ENCODE results near the gene JAZF1.

Gene JAZF1

DNA sequence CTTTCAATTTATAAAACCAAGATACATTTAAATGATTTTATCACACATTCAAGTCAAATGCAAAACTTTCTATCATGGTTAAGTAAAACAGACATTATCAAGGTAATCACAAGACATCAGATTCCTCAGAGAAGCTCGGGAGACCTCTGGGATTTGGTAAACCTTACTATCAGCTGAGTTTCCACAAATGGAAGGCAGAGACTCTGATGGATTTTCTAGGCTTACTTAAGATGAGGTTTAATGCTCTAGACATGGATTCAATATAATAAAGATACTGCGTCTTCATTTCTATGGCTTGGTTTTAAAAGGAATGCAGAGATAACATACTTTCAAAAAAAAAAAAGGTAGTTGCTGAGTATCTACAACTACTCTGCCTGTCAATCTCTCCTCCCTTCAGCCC is 171.7 kb downstream of the JAZF1 start:
- no peak for DNase-seq (ENCODE audit: low read depth)

DNA sequence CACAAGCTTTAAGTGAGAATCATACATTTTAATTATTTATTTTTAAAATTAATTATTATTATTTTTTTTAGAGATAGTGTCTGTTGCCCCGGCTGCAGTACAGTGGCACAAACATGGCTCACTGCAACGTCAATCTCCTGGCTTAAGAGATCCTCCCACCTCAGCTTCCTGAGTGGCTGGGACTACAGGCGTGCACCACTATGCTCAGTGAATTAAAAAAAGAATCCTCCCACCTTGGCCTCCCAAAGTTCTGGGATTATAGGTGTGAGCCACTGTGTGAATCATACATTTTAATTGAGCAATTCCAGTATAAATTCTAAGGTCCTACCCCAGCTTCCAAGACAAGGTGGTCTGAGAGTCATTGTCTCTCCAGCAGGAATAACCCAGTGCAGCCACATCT is 172.4 kb downstream of the JAZF1 start:
- DNase-seq (ENCODE audit: low read depth): no peak

DNA sequence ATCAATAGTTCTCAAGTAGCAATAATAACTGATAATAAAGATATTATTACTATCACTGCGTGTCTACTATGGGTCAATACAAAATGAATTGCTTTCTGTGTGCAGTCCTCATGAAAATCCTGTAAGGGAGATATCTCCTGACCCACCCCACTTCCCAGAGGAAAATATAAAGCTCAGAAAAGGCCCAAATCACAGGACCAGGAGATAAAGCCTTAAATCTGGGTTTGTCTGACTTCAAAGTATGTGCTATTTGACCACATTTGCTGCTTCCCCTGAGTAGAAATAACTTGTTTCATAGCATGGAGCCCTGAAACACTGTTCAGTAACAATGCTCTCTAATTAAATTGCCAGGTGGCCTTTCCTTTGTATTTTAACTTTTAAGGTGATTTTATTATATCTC is 174.1 kb downstream of the JAZF1 start:
- DNase-seq (ENCODE audit: low read depth): no peak

DNA sequence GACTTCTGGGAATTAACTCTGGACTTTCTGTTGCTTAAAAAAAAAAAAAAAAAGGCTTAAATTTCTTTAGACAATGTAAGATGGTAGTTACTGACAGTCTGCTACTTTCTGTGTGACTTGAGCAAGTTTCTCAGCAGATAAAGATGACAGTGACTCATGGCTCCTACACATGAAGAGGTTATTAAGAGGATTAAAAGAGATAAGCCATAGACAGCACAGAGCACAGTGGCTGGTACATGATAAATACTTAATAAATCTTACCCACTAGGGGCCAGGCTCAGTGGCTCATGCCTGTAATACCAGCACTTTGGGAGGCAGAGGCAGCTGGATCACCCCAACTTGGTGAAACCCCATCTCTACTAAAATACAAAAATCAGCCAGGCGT is 174.8 kb downstream of the JAZF1 start:
- DNase-seq (ENCODE audit: low read depth): no peak

DNA sequence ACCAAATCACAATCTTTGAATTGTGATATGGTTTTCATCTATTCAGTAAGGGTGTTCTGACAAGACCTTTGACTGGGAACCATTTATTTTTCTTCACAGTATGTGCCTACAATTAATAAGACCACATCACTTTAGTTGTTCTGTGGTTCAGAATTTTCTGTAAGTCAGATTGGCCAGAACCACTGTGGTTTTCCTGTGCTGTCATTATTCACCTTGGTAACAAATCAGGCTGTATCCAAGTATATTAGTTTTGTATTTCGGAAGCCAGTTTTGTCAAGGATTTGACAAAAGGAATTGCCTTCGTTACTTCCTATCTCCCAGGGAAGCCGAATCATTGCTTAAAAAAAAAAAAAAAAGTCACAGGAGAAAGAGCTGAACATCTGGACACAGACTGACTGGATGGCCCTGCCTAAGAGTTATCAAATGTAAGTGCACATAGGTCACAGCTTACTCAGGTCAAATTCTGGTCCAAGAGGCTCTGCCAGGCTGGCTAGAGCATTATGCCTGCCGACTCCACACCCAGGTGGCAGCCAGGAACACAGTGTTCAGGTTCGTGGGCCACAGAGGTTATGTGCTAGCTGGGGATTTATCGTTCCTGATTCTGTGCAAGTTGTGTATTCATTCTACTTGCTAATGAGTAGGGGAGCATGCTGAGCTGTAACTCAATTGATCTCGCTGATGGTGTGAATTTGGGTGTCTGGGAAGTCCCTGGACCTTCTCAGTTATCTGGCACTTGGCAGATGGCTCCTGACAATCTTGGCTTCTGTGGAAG is 175.3 kb downstream of the JAZF1 start:
- no peak for DNase-seq (ENCODE audit: low read depth)

DNA sequence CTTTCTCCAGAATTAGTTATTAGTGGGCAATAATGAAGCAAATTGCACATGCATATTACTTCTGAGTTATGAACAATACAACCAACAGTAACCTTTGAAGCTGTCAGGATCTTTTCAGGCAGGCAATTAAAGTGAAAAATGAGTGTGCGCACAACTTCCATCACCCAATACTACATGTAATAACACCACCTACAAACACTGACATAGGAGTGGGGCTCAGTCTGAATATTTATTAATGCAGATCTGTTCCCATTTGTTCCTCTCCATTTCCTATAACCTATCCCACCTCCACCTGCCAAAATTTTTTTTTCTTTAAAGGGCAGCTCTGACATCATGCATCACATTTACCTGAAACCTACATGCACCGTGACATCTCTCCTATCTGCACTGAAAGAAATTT is 177.2 kb downstream of the JAZF1 start:
- no peak for DNase-seq (ENCODE audit: low read depth)

DNA sequence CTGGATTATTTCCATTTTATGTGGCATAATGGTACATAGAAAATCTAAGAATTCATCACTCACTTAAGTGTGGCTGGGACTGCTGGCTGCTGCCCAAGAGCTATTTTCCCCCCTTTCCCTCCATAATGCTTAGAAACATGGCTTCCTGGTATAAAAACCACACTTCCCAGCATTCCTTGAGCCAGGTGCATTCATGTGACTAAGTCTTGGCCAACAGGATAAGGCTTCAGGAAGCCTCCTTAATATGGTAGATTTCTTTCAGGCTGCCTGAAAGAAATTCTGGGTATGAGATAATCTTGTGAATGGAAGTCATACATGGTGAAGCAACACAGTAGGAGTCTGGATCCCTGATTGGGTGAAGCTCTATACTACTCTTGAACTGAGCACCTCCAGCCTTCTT is 178.0 kb downstream of the JAZF1 start:
- DNase-seq (ENCODE audit: low read depth): no peak

DNA sequence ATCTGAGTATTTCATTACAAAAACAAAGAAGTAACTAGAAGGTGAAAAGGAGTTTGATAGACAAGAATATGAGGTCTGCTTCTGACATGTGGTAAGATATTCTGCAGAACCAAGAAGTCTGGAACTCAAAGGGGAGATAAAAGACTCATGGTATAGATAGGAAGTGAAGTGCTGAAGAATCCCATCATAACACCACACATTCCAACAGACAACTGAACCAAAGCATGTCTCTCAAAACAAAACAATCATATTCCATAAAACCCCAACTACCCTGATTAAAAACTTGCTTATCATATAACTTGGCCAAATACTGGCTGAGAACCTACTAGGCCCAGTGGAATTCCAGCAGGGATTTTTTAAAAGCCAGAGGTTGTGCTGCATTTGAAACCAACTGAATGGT is 178.7 kb downstream of the JAZF1 start:
- DNase-seq (ENCODE audit: low read depth): no peak

DNA sequence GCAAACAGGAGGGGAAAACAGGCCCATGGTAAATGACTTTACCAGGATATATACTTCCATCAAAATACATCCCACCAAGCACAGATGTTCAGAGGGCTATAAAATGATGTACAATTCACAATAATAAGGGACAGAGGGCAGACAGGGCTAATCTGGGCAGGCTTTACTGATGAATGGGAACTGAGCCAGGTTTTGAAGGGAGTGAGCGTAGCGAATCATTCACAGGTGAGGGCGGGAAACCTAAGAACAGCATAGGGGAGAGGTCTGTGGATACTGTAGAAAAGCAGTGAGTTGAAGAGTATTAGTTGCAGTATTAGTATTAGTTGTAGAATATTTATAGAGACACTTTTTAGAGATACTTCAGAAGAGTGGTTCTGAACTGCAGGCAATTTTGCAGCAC is 180.8 kb downstream of the JAZF1 start:
- DNase-seq (ENCODE audit: low read depth): no peak

DNA sequence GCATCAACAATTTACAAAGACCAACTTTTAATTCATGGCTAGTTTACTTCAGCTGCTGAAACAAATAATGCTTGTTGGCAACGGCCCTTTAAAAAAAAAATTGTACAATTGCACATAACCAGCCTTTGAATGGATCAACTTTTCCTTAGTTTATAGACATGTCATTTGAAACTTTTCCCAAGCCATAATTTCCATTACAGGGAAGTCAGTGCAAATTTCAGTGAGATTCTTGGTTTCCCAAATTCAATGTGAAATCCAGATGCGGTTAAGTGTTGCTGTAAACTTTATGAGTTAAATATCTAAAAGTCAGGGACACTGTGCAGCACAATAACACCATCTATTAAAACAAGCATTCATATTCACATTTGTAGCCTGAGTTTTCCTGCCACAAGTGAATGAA is 182.2 kb downstream of the JAZF1 start:
- no peak for DNase-seq (ENCODE audit: low read depth)

DNA sequence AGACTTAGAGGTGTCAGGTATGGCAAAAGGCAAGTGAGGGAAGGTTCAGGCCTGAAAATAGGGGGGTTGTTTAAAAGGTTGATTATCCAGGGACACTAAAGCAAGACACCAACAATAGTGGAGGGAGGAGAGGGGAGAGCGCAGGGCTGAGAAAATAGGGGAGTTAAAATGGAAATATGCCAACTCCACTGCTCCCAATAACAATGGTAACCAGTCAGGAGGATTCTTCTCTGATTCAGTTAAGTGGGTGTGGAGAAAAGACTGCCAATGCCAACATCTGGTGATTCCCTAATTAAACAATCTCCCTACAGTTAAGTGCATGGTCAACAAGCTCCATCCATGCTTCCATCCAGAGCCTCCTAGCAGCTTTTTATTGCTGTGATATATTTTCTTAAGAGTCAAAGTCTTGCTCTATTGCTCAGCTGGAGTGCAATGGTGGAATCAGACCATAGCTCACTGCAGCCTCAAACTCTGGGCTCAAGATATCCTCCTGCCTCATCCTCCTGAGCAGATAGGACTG is 183.3 kb downstream of the JAZF1 start:
- DNase-seq (ENCODE audit: low read depth): no peak

DNA sequence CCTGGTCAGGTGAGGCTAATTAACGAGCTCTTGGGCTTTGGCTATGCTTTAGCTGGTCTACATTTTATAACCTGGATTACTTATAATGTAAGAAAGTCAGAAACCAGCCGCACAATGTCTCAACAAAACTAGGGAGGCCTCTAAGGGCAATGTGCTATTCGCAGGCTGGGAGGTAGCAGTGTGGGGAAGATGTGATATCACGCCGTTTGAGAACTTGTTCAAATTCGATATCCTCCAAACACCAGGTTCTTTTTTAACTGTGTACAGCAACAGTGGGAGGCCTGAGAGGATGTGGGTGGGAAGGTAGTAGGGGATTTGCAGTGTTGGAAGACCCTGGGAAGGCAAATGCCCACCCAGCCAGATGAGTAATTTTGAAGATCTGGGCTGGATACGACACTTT is 184.5 kb downstream of the JAZF1 start:
- no peak for DNase-seq (ENCODE audit: low read depth)

DNA sequence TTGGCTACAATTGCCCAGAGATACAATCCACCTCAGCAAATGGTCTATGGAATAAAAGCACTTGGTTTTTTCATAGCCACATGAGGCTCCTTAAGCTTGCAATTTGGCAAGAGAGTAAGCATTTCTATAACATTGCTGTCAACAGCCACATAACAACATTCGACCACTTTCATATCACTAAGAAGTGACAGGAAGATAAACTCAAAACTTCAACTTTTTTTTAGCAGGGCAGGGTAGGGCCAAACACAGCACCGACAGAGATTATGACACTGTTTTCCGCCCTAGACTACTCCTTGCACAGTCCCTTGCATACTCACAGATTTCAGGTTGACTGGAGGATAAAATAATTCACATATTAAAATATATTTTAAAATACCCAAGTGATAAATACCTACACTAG is 185.4 kb downstream of the JAZF1 start:
- DNase-seq (ENCODE audit: low read depth): no peak

DNA sequence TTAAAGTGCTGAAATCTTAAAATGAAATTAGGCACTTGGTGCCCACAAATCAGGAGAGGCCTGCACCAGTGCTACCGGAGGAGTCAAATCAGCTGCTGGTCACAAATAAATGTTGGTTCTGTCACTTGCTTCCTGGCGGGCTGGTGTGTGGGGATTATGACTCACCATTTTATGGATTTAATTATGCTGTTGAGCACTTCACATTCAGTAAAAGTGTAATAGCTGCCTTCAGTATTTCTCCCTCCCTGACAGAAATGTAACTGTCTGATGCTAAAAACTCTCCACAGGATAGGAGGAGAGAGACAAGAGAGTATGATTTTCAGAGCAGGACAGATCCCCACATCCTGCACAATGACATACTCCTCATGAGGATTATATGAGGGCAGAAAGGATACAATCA is 186.0 kb downstream of the JAZF1 start:
- no peak for DNase-seq (ENCODE audit: low read depth)

DNA sequence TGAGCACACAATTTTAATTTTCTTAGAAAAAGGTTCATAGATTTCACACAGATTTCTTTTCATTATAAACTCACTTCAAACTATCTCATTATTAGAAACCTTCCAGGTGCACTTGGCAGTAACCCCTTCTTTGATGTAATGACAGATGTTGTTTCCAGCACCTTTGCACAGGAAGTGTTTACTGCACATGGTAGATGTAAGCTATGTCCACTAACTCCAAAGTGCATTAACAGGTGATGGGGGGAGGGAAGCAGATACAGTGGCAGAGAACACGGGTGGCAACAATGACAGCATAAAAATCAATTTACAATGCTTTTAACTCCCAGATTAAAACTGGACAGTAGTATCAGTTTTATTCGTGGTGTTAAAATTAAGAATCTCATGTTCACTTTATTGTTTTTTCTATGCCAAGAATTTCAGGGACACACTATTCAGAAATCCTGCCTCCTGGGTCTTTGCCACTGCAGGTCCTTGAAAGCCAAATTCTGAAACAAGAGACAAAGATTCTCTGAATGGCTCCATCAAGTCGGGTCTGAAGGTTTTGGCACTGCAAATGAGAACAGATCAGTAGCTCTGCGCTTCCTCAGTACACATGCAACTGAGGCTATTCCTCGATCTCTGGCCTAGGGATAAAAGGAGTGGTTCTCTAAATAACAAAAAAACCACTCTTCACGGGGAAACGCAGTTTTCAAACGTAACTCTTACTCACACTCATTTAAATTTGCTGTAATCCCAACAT is 187.7 kb downstream of the JAZF1 start:
- DNase-seq (ENCODE audit: low read depth): no peak

DNA sequence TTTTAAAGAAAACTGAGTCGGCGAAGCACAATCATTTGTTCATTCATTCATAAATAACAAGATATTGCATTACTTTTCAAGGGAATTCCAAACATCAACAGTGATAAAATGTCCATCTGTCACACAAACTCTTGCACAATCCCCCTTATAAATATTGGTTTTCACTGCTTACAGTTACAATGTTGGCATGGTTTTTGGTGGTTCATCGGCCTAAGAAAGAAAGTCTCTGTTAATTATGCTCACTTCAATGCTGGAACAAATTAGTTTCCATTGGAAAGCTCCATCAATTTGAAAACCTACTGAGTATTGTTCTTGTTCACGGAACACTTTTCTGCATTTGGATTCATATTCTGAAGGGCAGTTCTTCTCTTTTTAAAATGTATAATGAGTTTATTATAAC is 188.5 kb downstream of the JAZF1 start:
- no peak for DNase-seq (ENCODE audit: low read depth)

DNA sequence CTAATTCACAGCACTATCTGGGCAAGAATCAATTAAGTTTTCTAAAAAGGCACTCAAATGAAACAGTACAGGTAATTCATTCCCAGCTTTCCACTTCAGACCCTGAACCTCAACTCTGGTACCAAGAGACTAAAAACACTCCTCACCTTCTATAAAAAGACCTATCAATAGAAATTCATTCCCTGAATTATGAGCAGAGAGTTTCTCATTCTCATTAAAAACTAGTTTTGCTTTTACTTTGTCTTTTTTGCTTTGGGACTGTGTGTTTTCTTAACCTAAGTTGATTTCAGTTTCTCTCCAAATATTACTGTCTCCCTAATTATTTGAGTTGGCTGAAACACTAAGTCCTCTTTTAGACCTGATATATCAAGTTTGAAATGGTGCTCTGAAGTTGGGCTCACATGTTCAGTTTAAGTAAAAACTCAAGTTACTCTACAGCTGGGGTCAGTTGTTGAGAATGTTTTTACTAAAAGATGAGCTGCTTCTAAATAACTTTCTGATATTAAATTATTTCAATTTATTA is 189.5 kb downstream of the JAZF1 start:
- DNase-seq (ENCODE audit: low read depth): no peak

DNA sequence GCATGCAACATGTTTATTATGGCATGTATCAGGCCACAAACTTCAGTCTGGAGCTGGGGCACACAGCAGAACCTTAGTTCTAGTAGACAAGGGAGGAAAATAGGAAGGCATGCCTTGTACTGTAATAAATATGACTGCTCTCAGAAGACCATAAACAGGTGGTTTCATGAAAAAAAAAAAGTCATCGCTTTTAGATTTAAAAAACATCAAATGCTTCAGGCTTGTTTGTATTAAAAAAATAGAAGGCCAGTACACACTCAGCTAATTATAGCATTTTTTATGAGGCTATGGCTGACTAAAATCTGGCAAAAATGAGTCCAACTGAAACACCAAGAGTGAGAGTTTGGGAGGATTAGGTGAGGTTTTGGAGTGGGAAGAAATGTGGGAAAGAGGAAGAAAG is 204.1 kb downstream of the JAZF1 start:
- no peak for DNase-seq (ENCODE audit: low read depth)

DNA sequence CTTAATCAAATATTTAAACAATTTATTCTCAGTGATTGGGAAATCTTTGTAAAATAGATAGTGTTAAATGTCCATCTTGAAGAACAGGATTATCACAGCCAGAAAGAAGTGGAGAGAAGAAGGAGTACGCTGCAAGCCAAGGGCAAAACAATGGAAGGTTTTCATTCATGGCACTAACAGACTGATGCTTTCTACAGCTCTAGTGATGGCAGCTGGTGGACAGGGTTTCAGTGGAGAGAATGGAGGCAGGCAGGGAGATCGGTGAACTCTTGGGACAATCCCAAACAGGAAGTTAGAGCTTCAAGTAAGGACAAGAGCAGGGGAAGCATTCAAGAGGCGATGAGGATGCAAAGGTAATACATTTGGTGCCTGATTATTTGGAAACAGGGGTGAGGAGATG is 207.0 kb downstream of the JAZF1 start:
- DNase-seq (ENCODE audit: low read depth): no peak

DNA sequence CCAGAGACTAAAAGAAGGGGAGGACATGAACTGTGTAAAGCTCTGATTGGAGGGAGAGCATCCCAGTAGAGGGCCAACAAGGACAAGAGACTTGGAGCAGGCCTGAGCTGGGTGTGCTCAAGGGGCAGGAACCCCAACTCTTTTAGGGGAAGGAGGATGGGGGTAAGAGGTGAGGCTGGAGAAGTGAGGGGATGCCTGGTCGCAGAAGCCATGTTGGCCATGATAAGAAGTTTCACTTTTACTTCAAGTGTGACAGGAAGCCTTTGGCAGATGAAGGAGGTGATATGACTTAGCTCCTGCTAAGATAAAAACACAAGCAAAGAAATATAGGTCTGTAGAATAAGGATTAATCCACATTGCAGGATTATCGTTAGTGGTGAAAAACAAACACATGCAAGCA is 208.3 kb downstream of the JAZF1 start:
- peak; percentile 4 for DNase-seq (ENCODE audit: low read depth)

DNA sequence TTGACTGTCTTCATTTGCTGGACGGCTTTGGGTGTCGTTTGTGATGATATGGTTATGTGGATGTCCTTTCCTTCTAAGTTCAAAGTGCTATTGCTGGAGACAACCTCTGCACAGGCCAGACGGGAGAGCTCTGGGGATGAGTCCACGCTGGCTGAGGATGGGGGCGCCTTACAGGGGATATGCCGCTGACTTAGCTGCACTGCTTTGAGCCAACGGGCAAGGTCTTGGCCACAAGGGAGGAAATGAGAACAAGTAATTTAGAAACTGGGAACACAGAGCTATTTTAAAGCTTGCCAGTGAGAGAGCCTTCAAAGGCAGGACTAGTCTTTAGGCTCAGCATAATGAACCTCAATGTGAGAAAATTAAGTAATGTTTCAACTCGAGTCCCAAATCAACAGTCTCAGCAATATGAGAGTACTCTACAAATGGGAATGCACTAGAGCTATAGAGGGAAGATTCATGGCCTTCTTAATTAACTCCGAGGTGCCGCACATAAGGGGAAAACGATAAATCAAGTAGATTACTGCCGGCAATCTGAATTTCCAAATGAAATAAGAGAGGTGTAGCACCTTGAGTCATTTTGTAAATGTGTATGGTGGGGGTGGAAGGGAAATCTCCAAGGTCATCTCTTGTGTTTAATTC is 209.3 kb downstream of the JAZF1 start:
- DNase-seq (ENCODE audit: low read depth): no peak

DNA sequence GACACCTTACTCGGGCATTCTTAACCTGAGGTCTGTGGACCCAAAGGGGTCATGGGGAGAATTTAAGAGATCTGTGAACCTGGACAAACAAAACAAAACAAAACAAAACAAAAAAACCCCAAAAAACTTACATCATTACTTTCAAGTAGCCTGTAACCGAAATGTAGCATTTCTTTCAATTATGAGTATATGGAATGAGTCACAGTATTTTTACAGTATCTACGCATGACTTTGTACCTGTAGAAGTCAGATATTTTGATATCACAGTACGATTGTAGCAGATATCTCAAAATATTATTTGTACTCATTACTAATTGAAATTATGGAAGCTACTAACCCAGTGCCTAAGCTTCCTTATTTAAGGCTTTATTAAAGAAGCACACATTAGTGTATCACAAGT is 210.2 kb downstream of the JAZF1 start:
- no peak for DNase-seq (ENCODE audit: low read depth)

DNA sequence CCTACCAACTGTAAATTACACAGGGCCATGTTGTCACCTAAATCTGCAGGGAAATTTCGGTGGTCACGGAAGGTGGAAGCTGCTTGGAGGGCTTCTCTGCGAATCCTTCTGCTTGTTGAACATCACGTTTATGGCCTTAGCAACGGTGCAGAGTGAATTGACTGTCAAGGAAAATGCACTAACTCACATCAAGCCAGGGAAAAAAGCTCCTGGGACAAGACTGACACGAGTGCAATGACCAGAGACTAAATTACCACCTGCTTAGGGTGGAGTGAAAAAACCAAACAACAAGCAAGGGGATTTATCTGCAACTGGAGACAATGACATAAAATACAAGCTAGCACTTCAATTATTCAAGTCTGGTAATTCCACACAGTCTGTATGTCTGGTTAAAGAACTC is 211.2 kb downstream of the JAZF1 start:
- DNase-seq (ENCODE audit: low read depth): no peak
